ENCODE data around the gene XPR1.

DNA sequence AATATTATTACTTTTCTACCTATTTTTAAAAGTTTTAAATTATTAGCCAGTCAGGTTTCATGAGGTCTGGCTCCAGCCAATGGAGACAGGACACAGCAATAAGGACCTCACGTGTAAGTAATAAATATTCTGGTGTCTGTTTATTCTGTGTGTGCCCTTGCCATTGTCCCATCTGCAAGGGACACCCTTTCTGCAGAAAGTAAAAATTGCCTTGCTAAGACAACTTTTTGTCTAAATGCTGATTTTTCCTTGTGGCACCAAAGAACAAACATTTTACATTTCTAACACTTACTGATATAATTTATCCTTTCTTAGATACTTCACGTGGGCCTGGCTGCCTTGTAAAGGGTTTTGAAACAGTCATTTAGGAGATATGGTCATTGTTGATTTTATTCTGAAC, 43.7 kb upstream of the XPR1 start:
- no peak for TF ChIP-seq POLR2A (IDR thresholded peaks at IDR 0.05)
- TF ChIP-seq, protein P1, sequence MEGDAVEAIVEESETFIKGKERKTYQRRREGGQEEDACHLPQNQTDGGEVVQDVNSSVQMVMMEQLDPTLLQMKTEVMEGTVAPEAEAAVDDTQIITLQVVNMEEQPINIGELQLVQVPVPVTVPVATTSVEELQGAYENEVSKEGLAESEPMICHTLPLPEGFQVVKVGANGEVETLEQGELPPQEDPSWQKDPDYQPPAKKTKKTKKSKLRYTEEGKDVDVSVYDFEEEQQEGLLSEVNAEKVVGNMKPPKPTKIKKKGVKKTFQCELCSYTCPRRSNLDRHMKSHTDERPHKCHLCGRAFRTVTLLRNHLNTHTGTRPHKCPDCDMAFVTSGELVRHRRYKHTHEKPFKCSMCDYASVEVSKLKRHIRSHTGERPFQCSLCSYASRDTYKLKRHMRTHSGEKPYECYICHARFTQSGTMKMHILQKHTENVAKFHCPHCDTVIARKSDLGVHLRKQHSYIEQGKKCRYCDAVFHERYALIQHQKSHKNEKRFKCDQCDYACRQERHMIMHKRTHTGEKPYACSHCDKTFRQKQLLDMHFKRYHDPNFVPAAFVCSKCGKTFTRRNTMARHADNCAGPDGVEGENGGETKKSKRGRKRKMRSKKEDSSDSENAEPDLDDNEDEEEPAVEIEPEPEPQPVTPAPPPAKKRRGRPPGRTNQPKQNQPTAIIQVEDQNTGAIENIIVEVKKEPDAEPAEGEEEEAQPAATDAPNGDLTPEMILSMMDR (IDR thresholded peaks at IDR 0.05), result no peak
